Prostate gland (tissue), 2 donors: Measurements from ENCODE around the gene DCP1B.

Source experiments
- POLR2A ChIP-seq: fragments of 450-650 bp; IDR thresholded peaks from one replicate; pipeline ENCODE4 v1.6.1; 2016; ENCODE audit warnings: antibody characterized with exemption, mild to moderate bottlenecking
- POLR2AphosphoS5 ChIP-seq: sonication (generic); formaldehyde crosslinking; IDR thresholded peaks from one replicate; pipeline ENCODE4 v1.6.1; 2017; ENCODE audit warnings: antibody characterized with exemption
- TF ChIP-seq, protein P1 (sequence below), 4 experiments: fragments of 200-600 bp in 2 of 4; fragments of 450-650 bp in 2 of 4; sonication (generic) in 2 of 4; IDR thresholded peaks; 1 replicate in 3 of 4; 2 replicates in 1 of 4; pipeline ENCODE4 v1.5.1; 2016 to 2019; ENCODE audit warnings: antibody characterized with exemption in 4 of 4, mild to moderate bottlenecking in 2 of 4, moderate library complexity in 2 of 4

DNA sequence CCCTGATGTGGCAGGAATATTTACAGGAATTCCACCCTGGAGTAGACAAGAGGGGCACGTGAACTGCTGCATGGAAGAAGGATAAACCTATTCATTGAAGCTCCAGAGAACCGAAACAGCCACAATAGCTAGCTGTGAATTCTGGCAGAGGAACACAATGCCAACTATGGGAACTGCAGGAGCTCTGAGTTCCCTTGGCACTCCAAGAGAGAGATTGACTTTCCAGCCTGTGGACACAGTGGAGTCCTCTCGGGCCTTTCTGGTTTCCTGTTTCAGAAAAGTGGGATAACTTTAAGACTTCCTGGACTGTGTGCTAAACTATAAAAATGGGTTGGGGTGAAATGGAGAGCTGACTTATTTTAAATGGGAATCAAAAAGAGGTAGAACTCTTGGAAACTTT lies 97.7 kb downstream of the DCP1B start:
- TF ChIP-seq, protein P1, sequence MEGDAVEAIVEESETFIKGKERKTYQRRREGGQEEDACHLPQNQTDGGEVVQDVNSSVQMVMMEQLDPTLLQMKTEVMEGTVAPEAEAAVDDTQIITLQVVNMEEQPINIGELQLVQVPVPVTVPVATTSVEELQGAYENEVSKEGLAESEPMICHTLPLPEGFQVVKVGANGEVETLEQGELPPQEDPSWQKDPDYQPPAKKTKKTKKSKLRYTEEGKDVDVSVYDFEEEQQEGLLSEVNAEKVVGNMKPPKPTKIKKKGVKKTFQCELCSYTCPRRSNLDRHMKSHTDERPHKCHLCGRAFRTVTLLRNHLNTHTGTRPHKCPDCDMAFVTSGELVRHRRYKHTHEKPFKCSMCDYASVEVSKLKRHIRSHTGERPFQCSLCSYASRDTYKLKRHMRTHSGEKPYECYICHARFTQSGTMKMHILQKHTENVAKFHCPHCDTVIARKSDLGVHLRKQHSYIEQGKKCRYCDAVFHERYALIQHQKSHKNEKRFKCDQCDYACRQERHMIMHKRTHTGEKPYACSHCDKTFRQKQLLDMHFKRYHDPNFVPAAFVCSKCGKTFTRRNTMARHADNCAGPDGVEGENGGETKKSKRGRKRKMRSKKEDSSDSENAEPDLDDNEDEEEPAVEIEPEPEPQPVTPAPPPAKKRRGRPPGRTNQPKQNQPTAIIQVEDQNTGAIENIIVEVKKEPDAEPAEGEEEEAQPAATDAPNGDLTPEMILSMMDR (IDR thresholded peaks at IDR 0.05) = no peak
- no peak for TF ChIP-seq POLR2A
- no peak for TF ChIP-seq POLR2AphosphoS5
